NCI-H345 treated with DMSO at 0.1 percent for 48 hours (cell line): ENCODE measurements around the gene SV2C.

ENCODE experiments used
- DNase-seq: peaks from one replicate; lab custom pipeline; 2025; ENCODE audit not compliant: unreplicated experiment; lab: John Stamatoyannopoulos, UW

SV2C gene

DNA sequence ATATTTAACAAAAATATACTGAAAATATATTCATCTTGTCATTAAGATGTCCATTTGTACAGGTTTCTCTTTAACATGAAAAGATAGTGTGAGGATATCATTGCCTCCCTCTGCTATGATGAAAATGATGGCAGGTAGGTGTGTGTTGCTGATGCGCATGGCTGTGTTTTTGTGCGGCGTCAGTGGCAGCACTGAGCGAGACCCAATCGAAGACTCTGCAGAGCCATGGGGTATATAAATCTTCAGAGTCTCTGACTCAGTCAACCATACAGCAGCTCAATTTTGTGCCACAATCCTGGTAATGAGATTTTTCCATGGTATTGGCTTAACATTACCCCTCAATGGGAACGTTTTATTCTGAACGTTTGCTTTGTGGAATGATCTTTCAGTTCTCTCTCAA, 166.4 kb downstream of the SV2C start:
- no peak for DNase-seq

DNA sequence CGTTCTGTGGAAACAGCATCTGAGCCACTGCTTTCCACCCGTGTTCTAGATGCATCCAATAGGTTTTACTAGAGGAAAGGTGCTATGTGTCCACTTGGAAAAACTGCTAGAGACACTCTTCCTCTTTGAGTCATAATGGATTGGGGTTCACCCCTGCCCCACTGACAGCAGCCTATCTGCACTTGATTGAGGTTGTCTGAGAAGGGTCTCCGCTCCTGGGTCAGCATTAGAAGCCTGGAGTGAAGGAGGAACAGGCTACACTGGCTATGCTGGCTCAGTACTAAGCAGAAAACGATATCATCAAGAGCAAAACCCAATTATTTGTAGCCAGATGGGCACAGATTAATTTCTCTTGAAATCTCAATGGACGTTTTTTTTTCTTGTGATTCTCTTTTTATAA, 167.3 kb downstream of the SV2C start:
- DNase-seq: no peak

DNA sequence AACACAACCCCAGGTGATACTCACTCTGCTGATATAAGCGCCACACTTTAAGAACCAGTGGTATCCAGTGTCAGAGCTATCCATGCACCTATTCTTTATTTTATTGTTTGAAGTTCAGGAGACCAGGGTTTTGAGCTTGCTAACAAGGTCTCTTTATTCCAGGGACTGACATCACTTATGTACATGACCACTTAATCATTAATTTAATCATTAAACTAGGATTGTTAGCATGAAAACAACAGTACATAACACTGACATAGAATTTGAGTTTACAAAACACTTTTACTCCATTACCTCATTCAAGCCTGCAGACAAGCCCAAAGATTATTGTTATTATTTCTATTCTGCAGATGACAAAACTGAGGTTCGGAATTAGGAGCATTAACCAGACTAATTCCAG, 168.5 kb downstream of the SV2C start:
- DNase-seq: no peak

DNA sequence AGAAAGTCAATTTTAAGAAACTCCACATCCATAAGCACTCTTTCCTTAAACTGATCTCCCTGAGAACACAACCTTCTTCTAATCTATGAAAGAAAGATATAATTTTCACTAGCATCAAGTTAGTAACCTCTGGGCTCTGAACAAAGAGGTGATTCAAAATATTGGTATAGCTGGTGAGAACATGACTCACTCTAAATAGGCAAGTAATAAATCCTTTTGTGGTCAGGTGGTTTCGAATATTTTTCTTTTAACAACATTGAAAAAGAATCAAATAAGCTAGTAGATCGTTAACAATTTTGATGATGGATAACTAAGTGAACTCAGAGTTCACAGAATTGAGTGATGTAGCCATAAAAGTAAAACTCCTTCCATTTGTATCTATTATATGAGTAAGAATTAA, 169.3 kb downstream of the SV2C start:
- DNase-seq: no peak

DNA sequence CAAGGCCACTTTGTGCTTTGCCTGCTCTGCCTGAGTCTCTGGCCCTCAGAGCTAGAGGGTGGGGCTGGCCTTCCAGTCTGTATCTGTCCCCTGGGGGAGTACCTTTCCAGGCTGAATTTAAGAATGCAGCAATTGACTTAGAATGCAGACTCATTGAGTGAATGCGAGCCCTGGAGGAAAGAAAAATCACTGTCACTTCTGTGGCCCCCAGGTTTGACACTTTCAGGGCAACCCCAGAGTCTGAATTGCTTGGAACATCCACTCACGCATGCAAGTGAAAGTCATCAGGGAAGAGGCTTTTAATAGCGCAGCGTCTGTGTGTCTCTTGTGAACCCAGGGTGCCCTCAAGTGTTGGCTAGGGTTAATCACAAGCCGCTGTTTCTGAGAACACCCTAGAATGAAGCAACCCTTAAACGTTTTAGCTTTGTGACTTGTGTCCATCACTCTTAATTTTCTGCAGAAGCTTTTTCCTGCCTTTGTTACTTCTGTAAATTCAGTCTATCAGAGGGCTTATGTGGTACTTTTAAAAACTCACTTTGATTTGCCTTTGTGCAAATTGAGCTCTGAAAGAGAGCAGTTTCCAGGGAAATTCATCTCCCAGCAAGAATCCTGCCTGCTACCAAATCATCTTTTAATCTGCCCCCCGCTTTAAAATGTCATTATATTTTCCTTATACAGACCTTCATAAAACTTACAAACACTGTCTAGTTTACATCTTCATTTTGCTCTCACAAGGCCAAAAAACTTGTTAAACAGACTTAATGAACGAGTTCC, 173.1 kb downstream of the SV2C start:
- DNase-seq: peak; percentile 2

DNA sequence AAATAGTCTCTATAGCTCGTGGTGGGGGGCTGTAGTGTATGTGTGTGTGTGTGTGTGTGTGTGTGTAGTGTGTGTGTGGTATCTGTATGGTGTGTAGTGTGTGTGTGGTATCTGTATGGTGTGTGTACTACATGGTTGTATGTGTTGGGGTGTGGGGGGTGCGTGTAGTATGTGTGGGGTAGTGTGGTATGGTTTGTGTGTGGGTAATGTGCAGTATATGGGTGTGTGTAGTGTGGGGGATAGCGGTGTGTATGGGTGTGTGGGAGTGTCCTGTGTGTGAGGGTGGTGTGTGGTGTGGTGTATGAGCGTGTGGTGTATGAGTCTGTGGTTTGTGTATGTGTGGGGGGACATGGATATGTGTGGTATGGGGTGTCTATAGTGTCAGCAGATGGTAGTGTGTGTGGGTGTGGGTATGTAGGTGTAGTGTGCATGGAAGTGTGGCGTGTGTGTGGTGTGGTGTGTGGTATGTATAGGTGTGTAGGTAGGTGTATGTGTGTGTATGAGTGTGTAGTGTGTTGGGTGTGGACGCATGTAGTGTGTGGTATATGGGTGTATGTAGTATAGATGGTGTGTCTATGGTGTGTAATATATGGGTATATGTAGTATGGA, 174.1 kb downstream of the SV2C start:
- no peak for DNase-seq

DNA sequence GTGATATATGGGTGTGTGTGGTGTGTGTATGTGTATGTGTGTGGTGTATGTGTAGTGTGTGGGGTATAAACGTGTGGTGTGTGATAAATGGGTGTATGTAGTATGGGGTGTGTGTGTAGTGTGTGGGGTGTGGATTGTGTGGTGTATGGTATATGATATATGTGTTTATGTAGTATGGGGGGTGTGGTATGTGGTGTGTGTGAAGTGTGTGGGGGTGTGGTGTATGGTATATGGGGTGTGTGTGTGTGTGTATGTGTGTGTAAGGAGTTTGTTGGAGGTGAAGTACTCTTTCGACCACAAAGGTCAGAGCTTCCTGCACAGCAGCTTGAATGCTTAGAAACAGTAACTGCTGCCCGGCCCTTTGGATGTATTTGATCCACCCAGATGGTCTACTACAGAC, 174.7 kb downstream of the SV2C start:
- no peak for DNase-seq

DNA sequence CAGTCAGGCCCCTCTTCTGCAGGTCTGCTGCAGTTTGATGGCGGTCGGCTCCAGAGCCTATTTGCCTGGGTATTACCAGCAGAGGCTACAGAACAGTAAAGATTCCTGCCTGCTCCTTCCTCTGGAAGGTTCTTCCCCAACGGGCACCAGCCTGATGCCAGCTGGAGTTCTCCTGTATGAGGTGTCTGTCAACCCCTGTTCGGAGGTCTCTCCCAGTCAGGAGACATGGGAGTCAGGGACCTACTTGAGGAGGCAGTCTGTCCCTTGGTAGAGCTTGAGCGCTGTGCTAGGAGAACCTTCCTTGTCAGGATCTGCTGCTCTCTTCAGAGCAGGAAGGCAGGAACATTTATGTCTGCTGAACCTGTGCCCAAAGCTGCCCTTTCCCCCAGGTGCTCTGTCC, 181.5 kb downstream of the SV2C start:
- DNase-seq: no peak

DNA sequence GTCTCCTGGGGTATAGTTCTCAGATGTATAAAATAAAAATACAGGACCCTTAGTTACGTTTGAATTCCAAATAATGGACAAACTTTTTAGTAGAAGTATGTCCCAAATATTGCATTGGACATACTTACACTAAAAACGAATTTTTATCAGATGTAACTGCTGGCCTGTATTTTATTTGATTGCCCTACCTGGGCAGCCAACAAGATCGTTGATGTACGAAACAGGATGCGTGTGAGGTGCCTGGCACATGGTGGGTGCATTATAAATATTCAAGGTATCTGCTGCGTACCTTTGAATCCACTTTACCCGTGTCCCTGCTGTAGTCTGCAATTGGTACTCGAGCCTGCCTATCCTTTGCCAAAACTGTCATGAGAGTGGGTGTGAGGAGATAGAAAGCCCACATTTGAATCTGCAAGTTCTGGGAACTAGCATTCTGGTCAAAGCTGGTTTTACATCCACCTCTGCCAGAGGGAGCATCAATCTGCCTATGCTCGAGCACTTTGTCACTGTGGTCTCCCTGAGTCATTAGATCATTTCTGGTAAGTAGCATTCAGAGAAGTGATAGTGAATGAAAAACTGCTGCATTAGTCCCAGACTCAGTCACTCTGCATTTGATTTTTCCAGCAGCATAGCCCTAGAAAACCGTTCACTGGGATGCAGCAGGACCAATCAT, 186.2 kb downstream of the SV2C start:
- DNase-seq: no peak

DNA sequence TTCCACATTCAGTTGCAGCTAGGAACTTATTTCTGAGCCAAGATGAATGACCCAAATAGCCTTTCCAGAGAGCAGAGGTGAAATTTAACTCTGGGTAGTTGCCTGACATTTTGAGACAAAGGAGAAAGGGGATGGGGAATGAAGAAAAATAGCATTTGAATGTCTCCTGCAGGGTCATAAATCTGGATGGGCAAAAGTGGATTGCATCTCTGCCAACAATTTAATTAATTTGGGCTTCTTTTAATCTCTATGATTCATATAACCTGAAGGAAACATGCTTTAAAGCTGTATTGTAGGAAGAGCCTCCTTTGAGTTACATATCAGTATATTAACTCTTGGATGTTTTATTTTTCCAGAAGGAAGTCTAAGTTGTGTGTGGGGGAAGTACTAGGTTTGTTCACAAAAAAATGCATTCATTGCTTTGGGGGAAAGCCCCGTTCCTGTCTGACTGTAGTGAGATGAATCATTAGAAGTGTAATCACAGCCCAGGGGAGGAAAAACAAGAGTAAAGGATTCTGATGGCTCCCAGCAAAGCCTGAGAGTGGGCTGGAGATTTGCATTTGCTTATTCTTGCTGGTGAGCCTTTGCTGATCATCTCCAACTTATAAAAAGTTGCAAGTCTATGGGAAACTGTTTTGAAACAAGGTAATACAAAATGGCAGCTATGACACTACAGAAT, 186.9 kb downstream of the SV2C start:
- DNase-seq: no peak

DNA sequence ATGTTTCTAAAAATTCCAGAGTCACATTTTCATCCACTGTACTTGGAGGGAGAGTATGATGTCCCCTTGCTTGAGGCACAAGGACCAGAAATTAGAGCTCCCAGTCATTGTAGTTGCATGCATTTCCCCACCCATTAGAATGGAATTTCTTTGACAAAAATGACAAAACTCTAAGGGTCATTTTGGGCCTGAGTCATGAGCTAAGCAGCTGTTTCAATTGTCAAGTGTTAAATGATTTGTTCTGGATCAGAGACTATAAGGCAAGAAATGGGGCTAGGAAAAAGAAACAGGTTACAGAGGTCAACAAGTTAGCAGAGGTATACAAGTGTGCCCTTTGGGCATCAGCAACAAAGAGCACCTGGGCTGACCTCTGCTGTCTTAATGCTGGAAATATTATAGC, 188.7 kb downstream of the SV2C start:
- DNase-seq: no peak

DNA sequence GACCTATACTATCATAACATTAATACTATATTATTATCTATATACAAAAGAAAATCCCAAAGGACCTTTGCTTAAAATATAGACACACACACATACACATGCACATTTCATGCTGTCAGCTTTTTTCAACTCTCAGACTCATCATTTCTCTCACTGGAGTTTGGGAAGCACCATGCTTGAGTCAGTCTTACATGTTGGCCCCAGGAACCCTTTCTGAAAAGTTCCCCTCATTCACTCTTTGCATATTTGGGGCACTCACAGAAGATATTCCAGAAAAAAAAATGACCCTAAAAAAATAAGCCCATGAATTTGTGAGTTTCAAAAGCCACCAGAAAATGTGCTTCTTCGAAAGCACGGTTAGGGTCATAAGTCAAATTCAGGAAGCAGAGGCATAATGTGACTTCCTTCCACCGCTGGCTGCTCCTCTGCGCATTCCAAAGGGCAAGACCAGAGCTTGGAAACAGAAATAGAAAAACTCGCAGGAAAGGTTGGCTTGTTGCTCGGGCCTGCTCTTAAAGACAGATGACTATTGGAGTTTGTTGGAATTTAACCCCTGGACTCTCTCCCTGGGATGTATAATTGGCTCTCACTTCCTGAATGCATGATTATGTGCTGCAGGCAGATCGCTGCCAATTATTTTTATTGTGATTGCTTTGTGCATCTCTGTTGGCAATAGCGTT, 190.2 kb downstream of the SV2C start:
- no peak for DNase-seq

DNA sequence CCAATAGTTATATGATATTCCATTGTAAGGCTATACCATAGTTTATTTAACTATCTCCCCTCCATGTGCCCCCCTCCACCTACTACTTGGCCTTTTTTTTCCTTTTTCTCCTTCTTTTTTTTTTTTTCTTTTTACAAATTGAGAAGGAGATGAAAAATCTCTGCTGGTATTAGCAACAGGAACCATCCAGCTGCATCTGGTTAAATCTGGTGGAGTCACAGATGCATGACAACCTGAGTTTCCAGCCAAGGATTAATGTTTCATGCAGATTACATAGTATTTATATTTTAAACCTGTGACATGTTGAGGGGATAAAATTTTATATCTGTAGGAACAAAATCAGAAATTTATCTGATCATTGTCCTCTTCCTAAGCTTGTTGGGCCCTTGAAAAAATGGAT, 191.4 kb downstream of the SV2C start:
- no peak for DNase-seq

DNA sequence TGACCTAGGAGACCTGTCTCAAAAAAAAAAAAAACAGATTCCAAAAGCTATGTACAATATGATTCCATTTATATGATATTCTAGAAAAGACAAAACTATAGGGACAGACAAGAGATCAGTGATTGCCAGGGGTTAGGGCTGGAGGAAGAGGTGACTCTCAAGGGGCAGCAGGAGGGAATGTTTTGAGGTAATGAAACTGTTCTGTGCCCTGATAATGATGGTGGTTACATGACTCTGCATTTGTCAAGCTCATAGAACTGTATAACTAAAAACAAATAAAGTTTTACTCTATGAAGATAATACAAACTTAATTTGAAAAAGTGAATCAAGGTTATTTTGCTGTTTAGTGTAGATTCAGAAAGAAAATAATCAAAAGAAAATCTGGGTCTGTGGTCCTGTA, 194.6 kb downstream of the SV2C start:
- DNase-seq: no peak

DNA sequence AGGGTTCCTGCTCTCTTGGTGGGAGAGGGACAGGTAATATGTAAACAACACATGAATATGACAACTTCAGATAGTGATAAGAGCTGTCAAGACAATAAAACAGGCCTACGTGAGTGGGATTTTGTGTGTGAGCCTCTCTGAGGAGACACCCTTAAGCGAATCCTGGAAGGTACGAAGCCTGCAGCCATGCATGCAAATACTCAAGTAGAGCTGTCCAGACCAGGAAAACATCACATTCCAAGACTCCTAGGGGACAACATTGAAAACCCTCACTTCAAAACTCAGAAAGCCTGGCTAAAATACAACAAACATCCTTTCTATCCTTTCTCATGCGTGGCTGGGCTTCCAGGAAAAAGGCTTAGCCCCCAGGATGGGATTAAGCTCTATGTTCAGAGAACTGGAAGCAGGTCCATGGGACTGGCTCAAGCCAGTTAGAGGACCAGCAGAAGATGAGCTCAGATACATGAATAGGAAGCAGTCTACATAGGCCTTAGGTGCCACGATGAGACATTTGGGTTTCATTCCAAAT, 195.1 kb downstream of the SV2C start:
- no peak for DNase-seq

DNA sequence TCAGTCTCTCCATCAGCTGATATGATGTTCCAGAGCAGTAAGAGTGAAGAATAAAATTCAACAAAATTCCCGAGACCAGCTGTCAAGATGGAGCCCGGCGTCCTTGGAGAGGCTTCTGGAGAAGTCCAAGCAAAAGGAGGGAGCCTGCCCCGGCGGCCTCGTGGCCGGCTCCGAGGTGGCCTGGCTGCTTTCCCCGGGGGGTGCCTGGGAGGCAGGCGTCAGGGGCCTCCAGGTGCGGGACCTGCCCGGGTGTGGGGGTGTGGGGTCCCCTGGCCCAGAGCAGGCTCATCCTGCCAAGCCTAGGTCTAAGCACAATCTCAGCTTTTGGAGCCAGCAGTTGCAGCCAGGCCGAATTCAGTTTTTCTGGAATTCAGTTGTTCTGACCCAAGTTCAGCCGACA, 197.3 kb downstream of the SV2C start:
- DNase-seq: no peak

DNA sequence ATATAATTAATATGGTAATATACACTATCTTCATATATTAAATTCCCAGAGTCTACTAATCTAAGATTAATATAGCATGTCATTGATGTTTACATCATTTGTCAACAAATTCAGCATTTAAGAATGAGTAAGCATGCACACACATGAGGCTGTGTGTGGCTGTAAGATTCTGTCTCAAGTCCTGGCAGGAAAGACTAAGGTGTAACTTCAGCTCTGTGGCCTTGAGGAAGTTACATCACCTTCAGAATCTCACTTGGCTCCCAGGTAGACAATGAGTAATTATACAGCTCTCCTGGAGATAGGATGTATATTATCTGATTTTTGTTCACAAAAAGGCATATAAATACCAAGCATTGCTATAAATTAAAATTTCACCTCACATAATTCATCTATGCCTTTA, 200.5 kb downstream of the SV2C start:
- no peak for DNase-seq

DNA sequence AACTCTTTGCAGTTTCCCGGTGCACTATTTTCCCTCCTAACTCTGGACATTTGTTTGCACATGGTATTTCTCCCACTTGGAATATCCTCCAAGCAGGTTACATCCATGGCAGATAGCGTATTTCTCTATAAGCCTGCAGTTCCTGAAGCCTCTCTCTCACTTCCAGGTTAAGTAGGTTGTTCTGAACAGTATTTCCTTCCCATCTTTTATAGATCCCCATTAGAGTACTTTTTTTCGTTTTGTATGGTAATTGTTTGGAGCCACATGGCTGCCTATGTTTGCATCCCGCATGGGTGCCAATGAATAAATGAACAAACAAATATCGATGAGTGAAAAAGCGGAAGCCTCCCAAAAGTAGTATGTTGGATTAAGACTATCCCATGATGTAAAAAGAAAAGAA, 206.5 kb downstream of the SV2C start:
- no peak for DNase-seq

DNA sequence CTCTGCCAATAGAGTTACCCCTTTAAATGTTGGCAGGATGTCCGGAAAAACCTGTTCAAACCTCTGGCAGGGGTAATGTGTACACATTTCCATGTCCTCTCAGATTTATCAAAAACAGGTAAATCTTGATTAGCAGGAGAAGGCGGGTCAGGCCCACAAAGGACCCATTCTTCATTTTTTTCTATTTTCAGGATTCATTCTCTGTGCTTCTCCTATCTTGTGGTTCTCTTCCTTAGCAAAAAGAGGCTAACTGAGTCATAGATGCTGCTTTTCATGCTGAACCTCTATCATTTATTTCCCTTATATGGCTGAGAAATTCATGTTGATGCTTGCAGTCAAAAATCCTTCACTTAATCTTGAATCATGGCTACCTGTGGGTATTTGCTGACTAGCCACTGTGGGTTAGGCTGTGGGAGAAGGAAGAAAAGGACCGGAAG, 207.2 kb downstream of the SV2C start:
- no peak for DNase-seq

DNA sequence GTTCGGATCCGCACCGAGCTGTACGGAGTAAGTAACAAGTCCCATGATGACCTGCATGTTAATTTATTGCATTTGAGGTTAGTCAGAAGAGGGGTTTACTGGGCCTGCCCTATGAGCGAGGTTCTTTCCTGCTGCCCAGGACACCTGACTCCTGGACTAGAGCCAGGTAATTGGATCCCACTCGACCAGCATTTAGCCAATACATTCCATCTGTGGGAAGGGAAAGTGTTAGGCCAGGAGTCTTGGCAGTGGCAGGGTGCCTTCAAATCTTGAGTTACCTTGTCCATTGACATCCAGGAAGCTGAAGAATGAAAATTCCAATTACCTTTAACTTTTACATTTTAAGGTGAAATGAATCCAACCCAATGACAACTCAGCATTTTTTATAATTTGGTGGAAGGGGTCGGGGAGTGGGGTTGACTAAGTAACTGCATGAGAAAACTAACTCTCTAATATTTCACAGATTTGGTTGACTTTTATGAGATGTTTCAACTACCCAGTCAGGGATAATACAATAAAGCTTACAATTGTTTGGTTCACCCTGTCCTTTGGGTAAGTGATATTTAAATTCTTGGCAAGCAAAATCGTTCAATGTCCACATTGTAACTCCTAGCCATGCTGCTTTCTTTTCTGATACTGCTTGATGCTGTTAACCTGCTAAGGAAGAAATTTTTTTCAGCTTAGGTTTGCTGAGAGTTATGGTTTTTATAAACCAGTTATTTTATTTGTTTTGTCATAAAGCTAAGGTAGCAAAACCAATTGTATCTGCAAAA, 208.3 kb downstream of the SV2C start:
- no peak for DNase-seq
